GM23248 (cell line): Measurements from ENCODE around the gene TBL1XR1.

Experiments used
- EZH2 ChIP-seq: fragments of 200-600 bp; sonication (generic); IDR thresholded peaks from 2 replicates; pipeline ENCODE4 v1.6.1; 2018; ENCODE audit warnings: antibody characterized with exemption, mild to moderate bottlenecking; ENCODE audit not compliant: insufficient read depth, poor library complexity, severe bottlenecking
- EZH2phosphoT487 ChIP-seq: fragments of 200-600 bp; sonication (generic); IDR thresholded peaks from 2 replicates; pipeline ENCODE4 v1.6.1; 2018; ENCODE audit warnings: antibody characterized with exemption, moderate library complexity, mild to moderate bottlenecking, low read depth; ENCODE audit not compliant: insufficient read depth

DNA sequence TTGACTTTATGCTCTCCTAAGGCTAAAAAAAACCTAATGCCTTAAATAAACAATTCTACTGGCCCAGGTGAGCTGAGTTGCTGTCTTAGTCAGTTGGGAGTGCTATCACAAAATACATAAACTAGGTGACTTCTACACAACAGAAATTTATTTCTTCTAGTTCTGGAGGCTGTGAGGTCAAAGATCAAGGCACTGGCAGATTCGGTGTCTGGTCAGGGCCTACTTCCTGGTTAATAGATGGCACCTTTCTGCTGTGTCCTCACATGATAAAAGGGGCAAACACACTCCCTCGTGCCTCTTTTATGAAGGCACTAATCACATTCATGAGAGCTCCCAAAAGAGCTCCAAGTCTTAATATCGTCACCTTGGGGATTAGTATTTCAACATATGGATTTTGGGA is 11.5 kb upstream of the TBL1XR1 start:
- TF ChIP-seq EZH2 (no peak), EZH2phosphoT487 (no peak)
